Activated B cell treated with CpG ODN at 0.5 μM for 24 hours (primary cell): ENCODE data around the gene OS9. TPM values are rescaled to one million over a fixed set of nuclear protein-coding genes. Genes with fewer than 3 reads are reported as not detected.

Source experiments
- ATAC-seq: fragments of 200-7000 bp; cut with Tn5 transposase; one replicate; pipeline ENCODE4 v1.10.0; 2021; ENCODE audit warnings: low read depth, mild to moderate bottlenecking, moderate library complexity
- CTCF ChIA-PET: fragments of 350-600 bp; sonication (Branson Sonifier 250); formaldehyde crosslinking; loops from one replicate; lab custom pipeline; 2021; ENCODE audit warnings: antibody characterized with exemption; lab: Charles Lee
- POLR2A ChIA-PET: fragments of 350-600 bp; sonication (Branson Sonifier 250); formaldehyde crosslinking; loops from one replicate; lab custom pipeline; 2021; ENCODE audit warnings: antibody characterized with exemption; lab: Charles Lee
- DNase-seq: peaks from one replicate; pipeline ENCODE4 v3.0.0; 2022
- H3K27ac Mint-ChIP-seq: one replicate; pipeline ENCODE4 v1.8.0; 2020; ENCODE audit warnings: mixed read lengths
- H3K27me3 Mint-ChIP-seq: one replicate; pipeline ENCODE4 v1.8.0; 2021; ENCODE audit warnings: mixed read lengths
- H3K36me3 Mint-ChIP-seq: one replicate; pipeline ENCODE4 v1.8.0; 2021; ENCODE audit warnings: low read depth, mixed read lengths
- H3K4me1 Mint-ChIP-seq: one replicate; pipeline ENCODE4 v1.8.0; 2021; ENCODE audit warnings: mixed read lengths
- H3K4me3 Mint-ChIP-seq: one replicate; pipeline ENCODE4 v1.8.0; 2020; ENCODE audit warnings: mild to moderate bottlenecking, mixed read lengths
- H3K9me3 Mint-ChIP-seq: one replicate; pipeline ENCODE4 v1.8.0; 2020; ENCODE audit warnings: mixed read lengths
- intact Hi-C: fragments of 100-400 bp; cut with micrococcal nuclease; formaldehyde crosslinking; loops from one replicate; pipeline ENCODE4 v1.15.1; 2024
- total RNA-seq: library from RNA; stranded (reverse); gene quantifications from 2 replicates; pipeline ENCODE4 v1.2.3, GENCODE V29; 2022
- TF ChIP-seq, protein P1 (sequence below): fragments of 200-600 bp; IDR thresholded peaks from one replicate; pipeline ENCODE4 v1.8.0; 2022; ENCODE audit warnings: antibody characterized with exemption, mild to moderate bottlenecking

The OS9 gene
- total RNA-seq, 1 donor from 2014 or later: 166 TPM

DNA sequence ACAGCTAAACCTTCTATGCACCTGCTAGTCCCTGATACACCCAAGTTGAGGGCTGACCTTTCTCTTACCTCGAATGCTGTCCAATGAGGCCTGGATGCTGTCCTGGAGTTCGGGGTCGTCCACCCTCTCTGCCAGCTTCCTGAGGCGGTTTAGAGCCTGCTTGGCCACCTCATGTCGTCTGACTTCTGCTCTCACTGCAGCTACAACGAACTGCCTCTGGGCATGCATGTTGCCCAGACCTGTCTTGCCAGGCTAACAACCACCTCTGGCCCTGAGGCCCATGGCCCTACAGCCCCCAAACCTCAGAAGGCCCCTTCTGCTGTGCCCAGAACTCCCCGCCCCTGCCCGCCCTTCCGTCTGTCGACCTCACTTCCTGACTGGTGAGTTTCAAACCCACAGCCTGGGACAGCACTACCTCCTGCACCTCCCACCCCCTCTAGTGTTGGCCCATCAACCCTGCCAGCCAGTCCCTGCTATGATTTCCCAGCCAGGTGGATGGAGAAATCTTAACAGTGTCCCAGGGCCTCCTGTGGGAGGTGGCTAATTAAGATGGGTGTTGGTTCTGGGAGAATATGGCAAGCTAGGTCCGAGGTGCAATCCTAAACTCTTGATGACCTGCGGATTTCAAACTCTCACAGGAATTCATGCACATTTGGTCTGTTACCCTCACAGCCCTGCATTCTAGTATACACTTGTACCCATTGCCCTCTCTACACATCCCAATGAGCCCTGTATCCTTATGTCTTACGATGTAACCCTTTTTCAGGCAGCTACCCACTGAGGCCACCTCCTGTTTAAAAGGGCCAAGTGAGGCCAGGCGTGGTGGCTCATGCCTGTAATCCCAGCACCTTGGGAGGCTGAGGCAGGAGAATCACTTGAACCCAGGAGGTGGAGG is 48.2 kb downstream of the OS9 start:
- no peaks in the 10 kb centered on the region for H3K9me3 Mint-ChIP-seq
- H3K4me3 Mint-ChIP-seq: peak overlapping the region; percentile 88
- intact Hi-C loops: loop anchor here (1.0 to 5.0 kb wide), 4 partner anchors 21 to 285 kb away; partner anchors contain the start of genes B4GALNT1, GLI1 and INHBE
- ChIA-PET CTCF (interaction anchor here (0.6 to 1.4 kb wide), 7 partner anchors 14 to 158 kb away, joined by 3 to 8 read pairs (median 3); no protein-coding TSS in a partner anchor), POLR2A (interaction anchor here (0.6 to 1.8 kb wide), 3 partner anchors 8 to 14 kb away, joined by 3 to 11 read pairs (median 4); partner anchors contain the start of gene CDK4)
- peak overlapping the region; percentile 90 for H3K27ac Mint-ChIP-seq
- H3K4me1 Mint-ChIP-seq: peaks cover 59% of the 10 kb centered on the region
- ATAC-seq (peak; percentile 60), DNase-seq (peak; percentile 44)
- TF ChIP-seq, protein P1, sequence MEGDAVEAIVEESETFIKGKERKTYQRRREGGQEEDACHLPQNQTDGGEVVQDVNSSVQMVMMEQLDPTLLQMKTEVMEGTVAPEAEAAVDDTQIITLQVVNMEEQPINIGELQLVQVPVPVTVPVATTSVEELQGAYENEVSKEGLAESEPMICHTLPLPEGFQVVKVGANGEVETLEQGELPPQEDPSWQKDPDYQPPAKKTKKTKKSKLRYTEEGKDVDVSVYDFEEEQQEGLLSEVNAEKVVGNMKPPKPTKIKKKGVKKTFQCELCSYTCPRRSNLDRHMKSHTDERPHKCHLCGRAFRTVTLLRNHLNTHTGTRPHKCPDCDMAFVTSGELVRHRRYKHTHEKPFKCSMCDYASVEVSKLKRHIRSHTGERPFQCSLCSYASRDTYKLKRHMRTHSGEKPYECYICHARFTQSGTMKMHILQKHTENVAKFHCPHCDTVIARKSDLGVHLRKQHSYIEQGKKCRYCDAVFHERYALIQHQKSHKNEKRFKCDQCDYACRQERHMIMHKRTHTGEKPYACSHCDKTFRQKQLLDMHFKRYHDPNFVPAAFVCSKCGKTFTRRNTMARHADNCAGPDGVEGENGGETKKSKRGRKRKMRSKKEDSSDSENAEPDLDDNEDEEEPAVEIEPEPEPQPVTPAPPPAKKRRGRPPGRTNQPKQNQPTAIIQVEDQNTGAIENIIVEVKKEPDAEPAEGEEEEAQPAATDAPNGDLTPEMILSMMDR: no peak
- peaks cover 25% of the 10 kb centered on the region for H3K36me3 Mint-ChIP-seq
- no peaks in the 10 kb centered on the region for H3K27me3 Mint-ChIP-seq

DNA sequence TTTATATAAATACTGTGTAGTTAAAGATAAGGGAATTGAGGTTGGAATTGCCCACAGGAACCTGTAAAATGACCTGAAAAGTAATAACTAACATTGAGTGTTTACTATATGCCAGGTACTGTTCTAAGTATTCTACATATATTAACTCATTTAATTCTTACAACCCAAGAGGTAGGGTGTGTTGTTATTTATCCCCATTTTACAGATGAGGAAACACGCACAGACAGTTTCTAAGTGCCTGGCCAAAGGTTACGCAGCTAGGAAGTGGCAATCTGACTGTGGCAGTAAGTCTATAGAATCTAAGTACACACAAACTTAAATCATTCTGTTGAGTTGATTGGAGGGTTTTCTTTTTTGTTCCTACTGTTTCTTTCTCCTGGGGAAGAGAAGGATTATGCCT is 49.8 kb downstream of the OS9 start:
- ChIA-PET POLR2A (interaction anchor here (1.1 to 2.7 kb wide), 4 partner anchors 10 to 152 kb away, joined by 3 to 28 read pairs (median 3); partner anchors contain the start of gene MARCHF9), CTCF (interaction anchor here (1.9 kb wide), 1 partner anchor 13 kb away, joined by 14 read pairs; no protein-coding TSS in a partner anchor)
- H3K27ac Mint-ChIP-seq: peak overlapping the region; percentile 89

DNA sequence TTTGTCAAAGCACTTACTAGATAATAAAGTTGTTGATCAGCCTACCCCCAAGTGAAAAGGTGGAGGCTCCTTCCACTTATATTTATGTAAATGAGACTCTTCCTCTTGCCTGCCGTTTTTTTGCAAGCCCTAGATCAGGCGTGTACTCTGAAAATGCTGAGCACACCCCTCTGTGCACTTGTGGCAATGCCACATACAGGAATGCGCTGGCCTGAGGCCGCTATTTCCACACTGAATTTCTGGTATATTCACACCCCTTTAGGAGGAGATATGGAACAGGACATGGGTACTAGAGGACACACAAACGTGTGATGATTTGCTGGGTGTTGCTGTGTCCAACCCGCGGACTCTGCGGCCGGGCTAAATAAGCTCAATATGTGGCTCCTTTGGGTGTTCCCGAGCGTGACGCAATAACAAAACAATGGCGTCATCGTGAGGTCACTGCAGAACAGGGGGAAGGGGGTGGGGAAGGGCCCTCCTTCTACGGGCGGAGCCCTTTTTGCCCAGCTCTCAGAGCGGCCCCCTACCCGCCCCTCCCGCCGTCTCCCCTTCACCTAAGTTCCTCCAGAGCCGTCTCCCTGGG is 50.4 kb downstream of the OS9 start:
- TF ChIP-seq, protein P1: no peak
- Mint-ChIP-seq H3K4me3 (peak overlapping the region; percentile 86), H3K36me3 (peaks cover 43% of the 10 kb centered on the region), H3K27ac (peak overlapping the region; percentile 89), H3K9me3 (no peaks in the 10 kb centered on the region), H3K4me1 (peaks cover 55% of the 10 kb centered on the region), H3K27me3 (no peaks in the 10 kb centered on the region)
- ChIA-PET CTCF (interaction anchor here (1.0 to 1.9 kb wide), 2 partner anchors 12 to 39 kb away, joined by 4 to 14 read pairs; partner anchors contain the start of gene TSFM), POLR2A (interaction anchor here (0.6 to 2.7 kb wide), 16 partner anchors 10 to 1914 kb away, joined by 3 to 28 read pairs (median 4); partner anchors contain the start of genes ARHGAP9, ATP23, CTDSP2 and MARCHF9)
- intact Hi-C loops: loop anchor here (1.0 to 5.0 kb wide), 7 partner anchors 8 to 287 kb away; partner anchors contain the start of genes CDK4, EEF1AKMT3, GLI1 and INHBE
- ATAC-seq: peak; percentile 50
- peak; percentile 71 for DNase-seq

More for the DNA sequence above, 49.8 kb downstream of the OS9 start:
- Mint-ChIP-seq H3K36me3 (peaks cover 40% of the 10 kb centered on the region), H3K4me1 (peaks cover 59% of the 10 kb centered on the region), H3K4me3 (peak overlapping the region; percentile 86), H3K27me3 (no peaks in the 10 kb centered on the region), H3K9me3 (no peaks in the 10 kb centered on the region)
- TF ChIP-seq, protein P1: no peak
- ATAC-seq (no peak), DNase-seq (no peak)
- intact Hi-C loops: loop anchor here (1.0 to 5.0 kb wide), 9 partner anchors 9 to 286 kb away; partner anchors contain the start of genes B4GALNT1, CDK4, EEF1AKMT3 and GLI1

DNA sequence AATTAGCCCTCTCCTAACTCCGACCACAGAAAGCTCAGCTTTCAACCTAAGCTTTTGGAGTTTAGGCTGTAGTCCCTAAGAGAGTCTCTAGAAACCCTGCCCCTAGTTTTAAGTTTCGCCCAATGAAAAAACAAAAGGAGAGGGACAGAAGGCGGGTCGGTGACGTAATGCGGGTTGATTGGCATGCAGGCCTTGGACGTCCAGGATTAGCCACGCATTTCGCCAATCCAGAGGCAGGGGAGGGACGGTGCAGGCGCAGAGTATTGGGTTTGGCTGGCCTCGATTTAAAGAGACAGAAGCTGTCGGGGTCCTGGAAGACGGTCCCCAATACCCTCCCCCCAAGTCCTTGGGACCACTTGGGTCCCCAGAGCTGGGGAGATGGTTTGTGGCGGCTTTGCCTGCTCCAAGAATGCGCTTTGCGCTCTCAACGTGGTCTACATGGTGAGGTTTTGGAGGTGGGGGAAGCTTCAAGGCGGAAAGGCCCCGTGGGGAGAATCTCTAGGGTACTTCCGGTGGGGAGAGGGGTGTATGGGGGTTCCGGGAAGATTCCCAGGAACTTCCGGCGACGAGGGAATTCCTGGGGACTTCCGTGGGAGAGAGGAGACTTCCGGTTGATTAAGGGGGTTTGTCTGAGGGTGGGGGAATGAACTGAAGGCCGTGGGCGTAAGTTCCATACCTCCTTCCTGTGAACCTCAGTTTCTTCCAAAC is 51.0 kb downstream of the OS9 start, which contains the start of gene TSPAN31:
TSPAN31 (plus strand) TSS at position 263 of the 708 bp plus-strand sequence; CDS start at position 379, 116 bp downstream.
- ChIA-PET POLR2A (interaction anchor here (0.6 to 2.7 kb wide), 17 partner anchors 9 to 1915 kb away, joined by 3 to 28 read pairs (median 4); partner anchors contain the start of genes ARHGAP9, ATP23, CTDSP2 and MARCHF9), CTCF (interaction anchor here (1.0 to 1.9 kb wide), 2 partner anchors 11 to 38 kb away, joined by 4 to 14 read pairs; partner anchors contain the start of gene TSFM)
- ATAC-seq: peak; percentile 87
- peaks cover 42% of the 10 kb centered on the region for H3K36me3 Mint-ChIP-seq
- intact Hi-C loops: loop anchor here (1.0 to 5.0 kb wide), 7 partner anchors 7 to 288 kb away; partner anchors contain the start of genes CDK4, EEF1AKMT3, GLI1 and INHBE
- H3K4me3 Mint-ChIP-seq: peak within 1 kb of the TSS; percentile 86
- peak within 1 kb of the TSS; percentile 89 for H3K27ac Mint-ChIP-seq
- no peaks in the 10 kb centered on the region for H3K27me3 Mint-ChIP-seq
- H3K9me3 Mint-ChIP-seq: no peaks in the 10 kb centered on the region
- TF ChIP-seq, protein P1: no peak
- H3K4me1 Mint-ChIP-seq: peaks cover 53% of the 10 kb centered on the region
- peak; percentile 81 for DNase-seq
